C4-2B (cell line): Measurements from ENCODE around the gene C16orf82.

Experiments
- CTCF ChIP-seq: fragments of 450-650 bp; conservative IDR thresholded peaks from 2 replicates; pipeline ENCODE4 v1.5.1; 2017; ENCODE audit warnings: mild to moderate bottlenecking
- ZFX ChIP-seq: fragments of 450-650 bp; IDR thresholded peaks from 2 replicates; pipeline ENCODE4 v1.6.1; 2017

GRCh38 chr16:27048316-27048715 is 18.4 kb upstream of the C16orf82 start:
- TF ChIP-seq CTCF: no peak
- no peak for TF ChIP-seq ZFX
